Measurements from ENCODE around the gene EMSY.

GRCh38 chr11:76512851-76513653 lies 68.2 kb downstream of the EMSY start:
- no peak for TF ChIP-seq POLR2AphosphoS5 (IDR thresholded peaks at IDR 0.05)
- TF ChIP-seq, protein P1, sequence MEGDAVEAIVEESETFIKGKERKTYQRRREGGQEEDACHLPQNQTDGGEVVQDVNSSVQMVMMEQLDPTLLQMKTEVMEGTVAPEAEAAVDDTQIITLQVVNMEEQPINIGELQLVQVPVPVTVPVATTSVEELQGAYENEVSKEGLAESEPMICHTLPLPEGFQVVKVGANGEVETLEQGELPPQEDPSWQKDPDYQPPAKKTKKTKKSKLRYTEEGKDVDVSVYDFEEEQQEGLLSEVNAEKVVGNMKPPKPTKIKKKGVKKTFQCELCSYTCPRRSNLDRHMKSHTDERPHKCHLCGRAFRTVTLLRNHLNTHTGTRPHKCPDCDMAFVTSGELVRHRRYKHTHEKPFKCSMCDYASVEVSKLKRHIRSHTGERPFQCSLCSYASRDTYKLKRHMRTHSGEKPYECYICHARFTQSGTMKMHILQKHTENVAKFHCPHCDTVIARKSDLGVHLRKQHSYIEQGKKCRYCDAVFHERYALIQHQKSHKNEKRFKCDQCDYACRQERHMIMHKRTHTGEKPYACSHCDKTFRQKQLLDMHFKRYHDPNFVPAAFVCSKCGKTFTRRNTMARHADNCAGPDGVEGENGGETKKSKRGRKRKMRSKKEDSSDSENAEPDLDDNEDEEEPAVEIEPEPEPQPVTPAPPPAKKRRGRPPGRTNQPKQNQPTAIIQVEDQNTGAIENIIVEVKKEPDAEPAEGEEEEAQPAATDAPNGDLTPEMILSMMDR (IDR thresholded peaks at IDR 0.05 in 8 of 11, conservative IDR thresholded peaks at IDR 0.05 in 3 of 11) = peak in 5 of 11 experiments; percentile 9 to 31 (median 14)

Data from spleen (tissue), 7 donors.